HG03025 (cell line): ENCODE results near the gene FILIP1L.
A peak's percentile ranks its signal among the peaks of the same experiment; 100 is the strongest.

ENCODE experiments used
- ATAC-seq: cut with Tn5 transposase; IDR thresholded peaks from one replicate; pipeline ENCODE4 v1.9.1; 2021; ENCODE audit warnings: mild to moderate bottlenecking, moderate library complexity; ENCODE audit not compliant: unreplicated experiment, low FRiP score

The FILIP1L gene

GRCh38 chr3:99984668-99985067, 129.6 kb downstream of the FILIP1L start:
- no peak for ATAC-seq

GRCh38 chr3:99984139-99984538, 130.2 kb downstream of the FILIP1L start:
- ATAC-seq = no peak

GRCh38 chr3:99982650-99983049, 131.7 kb downstream of the FILIP1L start:
- ATAC-seq = no peak

- no peak for ATAC-seq
These were observed 133.2 kb downstream of the FILIP1L start for GRCh38 chr3:99981138-99981537.

- ATAC-seq = no peak
These were observed 133.7 kb downstream of the FILIP1L start for GRCh38 chr3:99980606-99981005.

- ATAC-seq = no peak
These were observed 136.1 kb downstream of the FILIP1L start for GRCh38 chr3:99978221-99978620.

GRCh38 chr3:99976584-99976983, 137.7 kb downstream of the FILIP1L start:
- no peak for ATAC-seq

- ATAC-seq = no peak
These were observed 139.3 kb downstream of the FILIP1L start for GRCh38 chr3:99974989-99975388.

GRCh38 chr3:99972380-99973104, 141.8 kb downstream of the FILIP1L start:
- ATAC-seq = no peak

GRCh38 chr3:99971761-99972160, 142.5 kb downstream of the FILIP1L start:
- no peak for ATAC-seq

- peak; percentile 80 for ATAC-seq
These were observed 144.1 kb downstream of the FILIP1L start for GRCh38 chr3:99970198-99970597.

GRCh38 chr3:99969136-99969535, 145.2 kb downstream of the FILIP1L start:
- no peak for ATAC-seq

GRCh38 chr3:99967796-99968195, 146.5 kb downstream of the FILIP1L start:
- no peak for ATAC-seq

GRCh38 chr3:99966662-99967416, 147.5 kb downstream of the FILIP1L start:
- no peak for ATAC-seq

GRCh38 chr3:99965681-99966408, 148.5 kb downstream of the FILIP1L start:
- no peak for ATAC-seq

- no peak for ATAC-seq
These were observed 149.2 kb downstream of the FILIP1L start for GRCh38 chr3:99965077-99965476.

- ATAC-seq = no peak
These were observed 151.6 kb downstream of the FILIP1L start for GRCh38 chr3:99962703-99963102.

- no peak for ATAC-seq
These were observed 152.4 kb downstream of the FILIP1L start for GRCh38 chr3:99961756-99962515.

GRCh38 chr3:99960941-99961340, 153.4 kb downstream of the FILIP1L start:
- no peak for ATAC-seq

- ATAC-seq = no peak
These were observed 154.0 kb downstream of the FILIP1L start for GRCh38 chr3:99960123-99960878.
